Activated T-cell treated with anti-CD3 and anti-CD28 coated beads, Interleukin-2, amount 50 U/mL, for 72 hours (primary cell): Measurements from ENCODE around the gene GJD3. TPM values are rescaled to one million over a fixed set of nuclear protein-coding genes. Genes with fewer than 3 reads are reported as not detected.
A peak's percentile ranks its signal among the peaks of the same experiment; 100 is the strongest.

ENCODE experiments used
- ATAC-seq, 2 donors: fragments of 150-1000 bp; cut with Tn5 transposase; replicated peaks in 1 of 2; 2 replicates each; pipeline ENCODE4 v1.10.0; 2021; ENCODE audit warnings: moderate library complexity in 2 of 2, mild to moderate bottlenecking in 1 of 2
- DNase-seq, 2 donors: peaks; one replicate each; pipeline ENCODE4 v3.0.0; 2021 to 2022; ENCODE audit warnings: mixed read lengths in 1 of 2
- H3K27ac Mint-ChIP-seq: one replicate; pipeline ENCODE4 v1.8.0; 2022; ENCODE audit warnings: mild to moderate bottlenecking, moderate library complexity, mixed read lengths
- H3K27me3 Mint-ChIP-seq: one replicate; pipeline ENCODE4 v1.8.0; 2022; ENCODE audit warnings: low read depth, mixed read lengths
- H3K36me3 Mint-ChIP-seq, 2 donors: one replicate each; pipeline ENCODE4 v1.8.0; 2022; ENCODE audit warnings: mixed read lengths in 2 of 2, mild to moderate bottlenecking in 1 of 2; ENCODE audit not compliant: insufficient read depth in 2 of 2
- H3K4me1 Mint-ChIP-seq: one replicate; pipeline ENCODE4 v1.8.0; 2022; ENCODE audit warnings: low read depth, mixed read lengths
- H3K4me3 Mint-ChIP-seq, 2 donors: one replicate each; pipeline ENCODE4 v1.8.0; 2022; ENCODE audit warnings: mild to moderate bottlenecking in 2 of 2, mixed read lengths in 2 of 2, moderate library complexity in 2 of 2
- H3K9me3 Mint-ChIP-seq, 2 donors: one replicate each; pipeline ENCODE4 v1.8.0; 2022; ENCODE audit warnings: mixed read lengths in 2 of 2
- total RNA-seq, 2 donors: library from RNA; stranded (reverse); gene quantifications; one replicate each; pipeline ENCODE4 v1.2.3, GENCODE V29; 2022

Gene GJD3
- total RNA-seq, 2 donors from 2014 or later, result not detected

GRCh38 chr17:40325156-40326013, 39.2 kb downstream of the GJD3 start:
- H3K27me3 Mint-ChIP-seq, result no peaks in the 10 kb centered on the region
- DNase-seq (peak in 1 of 2 donors; percentile 49), ATAC-seq (peak; percentile 16 to 17)
- no peaks in the 10 kb centered on the region for H3K9me3 Mint-ChIP-seq
- peaks cover 96% of the 10 kb centered on the region for H3K4me1 Mint-ChIP-seq
- H3K4me3 Mint-ChIP-seq, result peak overlapping the region; percentile 91 to 97
- peaks cover 0 to 2% of the 10 kb centered on the region in 2 donors for H3K36me3 Mint-ChIP-seq
- H3K27ac Mint-ChIP-seq, result peak overlapping the region; percentile 92

DNA sequence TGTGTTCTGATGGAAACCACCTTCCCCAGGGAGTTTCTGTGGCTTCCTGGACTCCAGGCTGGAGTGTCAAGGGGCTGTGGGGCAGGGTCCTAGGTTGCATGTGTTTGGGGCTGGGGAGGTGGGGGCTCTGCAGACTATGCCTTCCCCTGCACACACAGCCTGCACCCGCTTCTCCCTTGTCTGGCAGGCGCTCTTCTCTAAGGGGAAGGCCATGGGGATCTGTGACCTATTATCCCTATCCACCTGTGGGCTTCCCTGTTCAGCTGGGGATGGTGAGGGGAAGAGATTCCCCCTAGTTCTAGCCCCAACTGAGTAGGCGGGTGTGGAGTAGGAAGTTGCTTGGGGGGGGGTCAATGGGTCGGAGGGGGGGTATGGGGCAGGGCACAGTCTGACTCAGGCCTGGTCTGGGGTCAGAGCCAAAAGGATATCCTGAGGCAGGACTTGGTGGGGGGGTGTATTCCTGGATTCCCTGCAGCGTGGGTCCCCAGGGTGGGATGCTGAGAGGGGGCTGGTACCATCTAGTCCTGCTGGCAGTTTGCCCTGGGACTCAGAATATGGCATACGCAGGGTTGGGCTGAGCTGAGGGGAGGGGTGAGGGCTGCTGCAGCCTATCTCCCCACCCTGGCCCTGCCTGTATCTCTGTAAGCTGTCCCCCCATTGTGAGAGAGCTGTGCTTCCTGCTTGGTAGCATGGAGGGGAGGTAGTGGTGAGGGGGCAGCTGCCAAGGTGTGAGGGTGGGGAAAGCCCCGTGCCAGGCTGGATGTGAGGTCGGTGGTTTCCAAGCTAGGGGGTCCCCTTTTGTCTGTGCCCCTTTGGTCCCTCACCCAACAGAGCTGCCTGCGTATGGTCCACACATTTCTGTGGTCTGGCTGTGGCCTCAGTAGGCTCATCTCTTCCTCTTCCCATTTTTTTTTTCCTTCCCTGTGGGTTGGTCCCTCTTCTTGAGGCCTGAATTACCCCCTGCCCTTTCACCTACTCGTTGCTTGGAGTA, 40.9 kb downstream of the GJD3 start:
- ATAC-seq, result peak; percentile 21 to 28
- Mint-ChIP-seq H3K4me3 (peak overlapping the region; percentile 91 to 97), H3K9me3 (no peaks in the 10 kb centered on the region), H3K27ac (peak overlapping the region; percentile 97), H3K36me3 (peaks cover 0 to 2% of the 10 kb centered on the region in 2 donors), H3K27me3 (no peaks in the 10 kb centered on the region), H3K4me1 (peaks cover 96% of the 10 kb centered on the region)
- peak; percentile 71 to 82 for DNase-seq

DNA sequence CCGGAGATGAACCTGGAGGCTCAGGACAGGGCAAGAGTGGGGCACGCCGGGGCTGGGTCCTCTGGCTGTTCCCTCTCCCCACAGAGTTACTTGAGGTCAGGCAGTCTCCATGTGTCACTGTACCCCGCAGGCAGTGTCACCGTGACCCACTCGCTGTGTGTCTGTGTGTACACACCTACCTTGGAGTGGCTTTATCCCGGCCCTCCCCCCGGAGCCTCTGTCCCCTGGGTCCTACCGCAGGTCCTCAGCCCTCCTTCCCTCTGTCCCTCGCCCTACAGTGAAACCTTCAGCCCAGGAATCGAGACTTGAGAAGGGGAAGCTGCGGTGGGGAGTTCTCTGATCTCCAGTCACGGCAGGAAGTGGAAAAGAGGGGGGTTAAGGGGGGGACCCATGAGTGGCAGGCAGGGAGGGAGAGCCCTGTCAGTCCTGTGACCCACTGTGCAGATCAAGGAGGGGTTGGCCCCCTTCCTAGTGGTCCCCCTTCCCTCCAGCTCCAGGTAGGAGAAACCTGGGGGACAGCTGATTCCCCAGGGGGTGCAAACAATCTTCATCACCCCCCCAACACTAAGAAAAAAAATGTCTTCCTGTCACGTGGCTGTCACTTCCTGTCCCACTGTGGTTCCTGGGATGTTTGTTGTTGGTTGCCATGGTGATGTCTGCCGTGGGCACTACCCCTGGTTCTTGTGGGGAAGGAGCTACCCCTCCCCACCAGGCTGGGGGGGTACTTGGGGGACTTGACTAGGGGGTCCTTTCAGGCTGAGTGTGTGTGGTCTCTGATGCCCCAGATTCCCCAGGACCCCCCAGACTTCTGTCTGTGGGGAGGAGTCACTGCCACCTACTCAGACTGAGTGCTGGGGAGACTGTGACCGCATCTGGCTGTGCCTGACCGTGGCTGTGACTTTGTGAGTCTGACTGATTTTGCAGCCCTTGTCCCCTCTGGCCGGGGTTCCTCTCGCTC, 41.9 kb downstream of the GJD3 start:
- peak overlapping the region; percentile 91 to 97 for H3K4me3 Mint-ChIP-seq
- H3K27me3 Mint-ChIP-seq, result no peaks in the 10 kb centered on the region
- H3K36me3 Mint-ChIP-seq, result peaks cover 0 to 2% of the 10 kb centered on the region in 2 donors
- no peaks in the 10 kb centered on the region for H3K9me3 Mint-ChIP-seq
- H3K4me1 Mint-ChIP-seq, result peaks cover 93% of the 10 kb centered on the region
- H3K27ac Mint-ChIP-seq, result peak overlapping the region; percentile 97
- ATAC-seq, result peak; percentile 50 to 54
- peak; percentile 83 to 89 for DNase-seq

GRCh38 chr17:40321961-40322357, 42.6 kb downstream of the GJD3 start:
- Mint-ChIP-seq H3K4me3 (peak overlapping the region; percentile 91 to 97), H3K36me3 (peaks cover 0 to 2% of the 10 kb centered on the region in 2 donors), H3K9me3 (no peaks in the 10 kb centered on the region), H3K27me3 (no peaks in the 10 kb centered on the region), H3K4me1 (peaks cover 93% of the 10 kb centered on the region), H3K27ac (peak overlapping the region; percentile 97)
- DNase-seq, result peak in 1 of 2 donors; percentile 11
- ATAC-seq, result no peak

DNA sequence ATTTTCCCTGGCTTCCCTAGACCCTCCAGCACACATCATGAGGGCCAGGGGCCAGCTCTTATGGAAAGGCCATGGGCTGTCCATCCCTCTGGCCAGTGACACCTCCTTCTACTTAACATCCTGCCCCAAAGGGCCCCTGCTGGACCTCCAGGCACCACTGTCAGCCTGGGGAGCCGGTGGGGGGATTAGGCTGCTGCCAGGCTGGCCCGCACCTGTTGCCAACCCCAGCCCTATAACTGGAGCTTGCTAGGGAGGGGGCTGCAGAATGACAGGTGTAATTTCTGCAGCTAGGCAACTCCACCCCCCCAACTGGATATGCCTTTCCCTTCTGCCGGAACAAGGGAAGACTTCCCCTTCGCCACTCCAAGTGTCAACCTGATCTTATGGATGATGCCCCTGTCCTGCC, 43.0 kb downstream of the GJD3 start:
- H3K4me3 Mint-ChIP-seq, result peak overlapping the region; percentile 91 to 97
- DNase-seq (no peak), ATAC-seq (no peak)
- peak overlapping the region; percentile 36 for H3K27ac Mint-ChIP-seq
- H3K27me3 Mint-ChIP-seq, result no peaks in the 10 kb centered on the region
- peaks cover 89% of the 10 kb centered on the region for H3K4me1 Mint-ChIP-seq
- peaks cover 0 to 2% of the 10 kb centered on the region in 2 donors for H3K36me3 Mint-ChIP-seq
- no peaks in the 10 kb centered on the region for H3K9me3 Mint-ChIP-seq

- Mint-ChIP-seq H3K9me3 (no peaks in the 10 kb centered on the region), H3K27me3 (no peaks in the 10 kb centered on the region), H3K27ac (peak overlapping the region; percentile 56), H3K4me1 (peaks cover 89% of the 10 kb centered on the region), H3K4me3 (peak overlapping the region; percentile 91 to 97), H3K36me3 (peaks cover 0 to 2% of the 10 kb centered on the region in 2 donors)
- DNase-seq (no peak), ATAC-seq (no peak)
These were observed 43.6 kb downstream of the GJD3 start for GRCh38 chr17:40320756-40321523.

DNA sequence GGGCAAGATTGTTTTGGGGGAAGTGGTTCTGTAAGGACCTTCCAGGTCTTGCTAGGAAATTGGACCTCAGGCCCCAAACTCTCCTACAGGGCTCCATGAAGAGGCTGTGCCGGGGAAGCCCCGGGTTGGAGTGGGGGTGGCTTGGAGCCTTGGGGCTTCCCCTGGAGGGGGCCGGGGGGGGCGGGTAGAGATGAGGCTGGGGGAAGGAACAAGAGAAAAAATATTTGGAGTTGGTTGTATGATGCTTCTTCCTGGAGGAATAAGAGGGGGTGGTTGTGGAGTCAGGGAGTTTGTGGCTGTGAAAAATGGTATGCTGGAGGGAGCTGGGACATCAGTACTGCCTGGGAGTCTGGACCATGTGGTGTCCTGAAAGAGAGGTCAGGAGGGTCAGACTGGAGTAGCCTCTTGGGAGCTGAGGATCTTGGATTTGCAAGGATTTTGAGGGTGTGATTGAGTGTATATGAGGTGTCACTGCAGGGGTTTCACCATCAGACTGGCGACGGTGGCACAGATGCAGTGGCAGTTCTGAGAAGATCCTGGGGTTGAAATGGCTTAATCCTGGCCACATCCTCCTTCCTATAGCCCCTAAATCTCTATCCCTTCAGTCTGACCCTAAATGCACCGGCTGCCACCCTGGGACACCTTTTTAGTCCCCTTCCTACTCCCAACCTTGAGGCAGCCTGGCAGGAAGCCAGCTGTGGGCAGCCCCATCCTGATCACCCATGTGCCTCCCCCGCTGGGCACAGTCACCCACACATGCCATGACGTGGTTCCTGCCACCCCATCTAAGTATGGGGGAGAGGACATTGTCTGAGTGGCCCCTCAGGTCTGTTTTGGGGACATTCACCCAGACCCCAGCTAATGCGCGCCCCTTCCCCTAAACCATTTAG, 44.6 kb downstream of the GJD3 start:
- no peaks in the 10 kb centered on the region for H3K9me3 Mint-ChIP-seq
- peaks cover 91% of the 10 kb centered on the region for H3K4me1 Mint-ChIP-seq
- peaks cover 0 to 2% of the 10 kb centered on the region in 2 donors for H3K36me3 Mint-ChIP-seq
- peak overlapping the region; percentile 56 for H3K27ac Mint-ChIP-seq
- no peaks in the 10 kb centered on the region for H3K27me3 Mint-ChIP-seq
- ATAC-seq (peak in 1 of 2 donors; percentile 6), DNase-seq (peak; percentile 75 to 76)
- H3K4me3 Mint-ChIP-seq, result peak overlapping the region; percentile 91 to 97

DNA sequence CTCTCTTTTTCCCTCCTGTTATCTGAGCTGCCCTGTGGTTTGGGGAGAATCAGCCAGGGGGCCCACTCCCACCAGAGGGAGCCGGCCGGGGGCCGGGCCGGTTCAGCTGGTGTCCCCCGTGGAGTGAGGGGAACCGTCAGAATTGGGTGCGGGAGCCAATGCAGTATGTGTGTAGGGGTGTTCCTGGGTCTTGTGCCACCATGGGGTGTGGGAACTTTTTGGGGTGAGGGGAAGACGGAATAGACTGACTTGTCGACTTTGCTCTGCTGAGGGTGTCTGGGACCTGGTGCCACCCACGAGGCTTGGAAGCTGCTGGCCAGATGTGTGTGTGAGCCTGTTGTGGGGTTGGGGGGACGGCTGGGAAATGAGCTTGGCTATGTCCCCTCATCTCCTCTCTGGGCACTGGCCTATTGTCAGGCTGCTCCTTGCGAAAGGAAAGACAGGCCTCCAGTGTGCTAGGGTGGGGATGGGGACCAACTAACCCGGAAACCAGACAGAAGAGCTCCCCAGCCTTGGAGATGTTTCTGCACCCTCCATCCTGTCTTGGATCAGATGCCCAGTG, 45.6 kb downstream of the GJD3 start:
- H3K36me3 Mint-ChIP-seq, result peaks cover 0 to 2% of the 10 kb centered on the region in 2 donors
- no peaks in the 10 kb centered on the region for H3K27me3 Mint-ChIP-seq
- no peak overlapping the region for H3K27ac Mint-ChIP-seq
- peaks cover 91% of the 10 kb centered on the region for H3K4me1 Mint-ChIP-seq
- H3K4me3 Mint-ChIP-seq, result peak overlapping the region; percentile 91 to 97
- peak in 1 of 2 donors; percentile 15 for DNase-seq
- H3K9me3 Mint-ChIP-seq, result no peaks in the 10 kb centered on the region
- ATAC-seq, result no peak

GRCh38 chr17:40317880-40318829, 46.4 kb downstream of the GJD3 start:
- Mint-ChIP-seq H3K36me3 (peaks cover 0 to 2% of the 10 kb centered on the region in 2 donors), H3K9me3 (no peaks in the 10 kb centered on the region), H3K4me1 (peaks cover 91% of the 10 kb centered on the region), H3K27me3 (no peaks in the 10 kb centered on the region), H3K27ac (peak overlapping the region; percentile 90), H3K4me3 (peak overlapping the region; percentile 91 to 97)
- ATAC-seq (peak; percentile 62 to 69), DNase-seq (peak; percentile 89 to 92)
